HepG2 (cell line): ENCODE measurements around the gene CCNB1IP1. TPM values are rescaled to one million over a fixed set of nuclear protein-coding genes. Genes with fewer than 3 reads are reported as not detected.

Experiments used
- ATF7 ChIP-seq, 2 experiments: fragments of 450-650 bp in 1 of 2; sonication (generic) in 1 of 2; formaldehyde crosslinking in 1 of 2; IDR thresholded peaks; 2 replicates each; pipeline versions ENCODE4 v1.4.0 to v1.6.1; 2016 to 2020; ENCODE audit warnings: antibody characterized with exemption in 1 of 2, mild to moderate bottlenecking in 1 of 2, missing genetic modification reagents in 1 of 2
- CBX5 ChIP-seq: sonication (generic); formaldehyde crosslinking; IDR thresholded peaks from 2 replicates; pipeline ENCODE4 v1.4.0; 2020; ENCODE audit warnings: missing genetic modification reagents, borderline replicate concordance
- CCAR2 ChIP-seq: fragments of 200-400 bp; formaldehyde crosslinking; optimal IDR thresholded peaks from 2 replicates; pipeline ENCODE3; 2018; ENCODE audit warnings: low read depth, mild to moderate bottlenecking, low read length, moderate library complexity
- ESRRA ChIP-seq: sonication (generic); formaldehyde crosslinking; IDR thresholded peaks from 2 replicates; pipeline ENCODE4 v1.5.1; 2020; ENCODE audit warnings: mild to moderate bottlenecking, low read depth, missing genetic modification reagents
- ETV6 ChIP-seq: sonication (generic); formaldehyde crosslinking; conservative IDR thresholded peaks from 2 replicates; pipeline ENCODE4 v1.4.0; 2020; ENCODE audit warnings: missing genetic modification reagents
- GLMP ChIP-seq: sonication (generic); formaldehyde crosslinking; IDR thresholded peaks from 2 replicates; pipeline ENCODE4 v1.9.0; 2021; ENCODE audit warnings: missing genetic modification reagents, mild to moderate bottlenecking, borderline replicate concordance
- MEIS2 ChIP-seq: sonication (generic); formaldehyde crosslinking; IDR thresholded peaks from 2 replicates; pipeline ENCODE4 v1.9.0; 2021; ENCODE audit warnings: mild to moderate bottlenecking, missing genetic modification reagents
- MYC ChIP-seq: sonication (generic); formaldehyde crosslinking; IDR thresholded peaks from 2 replicates; pipeline ENCODE4 v1.9.0; 2021; ENCODE audit warnings: missing genetic modification reagents, borderline replicate concordance
- NFATC3 ChIP-seq: sonication (generic); formaldehyde crosslinking; IDR thresholded peaks from 2 replicates; pipeline ENCODE4 v1.5.1; 2020; ENCODE audit warnings: mild to moderate bottlenecking, missing genetic modification reagents
- PATZ1 ChIP-seq: sonication (generic); formaldehyde crosslinking; IDR thresholded peaks from 2 replicates; pipeline ENCODE4 v1.4.0; 2020; ENCODE audit warnings: missing genetic modification reagents
- PHF20 ChIP-seq: sonication (generic); formaldehyde crosslinking; IDR thresholded peaks from 2 replicates; pipeline ENCODE4 v1.5.0; 2020; ENCODE audit warnings: mild to moderate bottlenecking, missing genetic modification reagents
- RFXANK ChIP-seq: IDR thresholded peaks from 2 replicates; pipeline ENCODE4 v1.6.1; 2016
- SOX6 ChIP-seq, 2 experiments: fragments of 450-650 bp in 1 of 2; sonication (generic) in 1 of 2; formaldehyde crosslinking in 1 of 2; IDR thresholded peaks; 2 replicates each; pipeline versions ENCODE4 v1.4.0 to v1.6.1; 2017 to 2020; ENCODE audit warnings: antibody characterized with exemption in 1 of 2, mild to moderate bottlenecking in 1 of 2, missing genetic modification reagents in 1 of 2
- SSRP1 ChIP-seq: IDR thresholded peaks from 2 replicates; pipeline ENCODE4 v1.6.1; 2016; ENCODE audit warnings: control low read depth
- TERF1 ChIP-seq: sonication (generic); formaldehyde crosslinking; IDR thresholded peaks from 2 replicates; pipeline ENCODE4 v1.8.0; 2022; ENCODE audit warnings: mild to moderate bottlenecking, missing genetic modification reagents, moderate library complexity
- TFAP4 ChIP-seq: sonication (generic); IDR thresholded peaks from 2 replicates; pipeline ENCODE4 v1.6.1; 2016; ENCODE audit warnings: low read depth, borderline replicate concordance
- U2AF1 ChIP-seq: fragments of 200-400 bp; formaldehyde crosslinking; optimal IDR thresholded peaks from 2 replicates; pipeline ENCODE3; 2017; ENCODE audit warnings: mild to moderate bottlenecking, low read depth, low read length
- ZNF205 ChIP-seq: IDR thresholded peaks from 2 replicates; pipeline ENCODE4 v1.6.1; 2018; ENCODE audit warnings: missing biosample characterization, missing genetic modification reagents
- ZNF468 ChIP-seq: sonication (generic); formaldehyde crosslinking; IDR thresholded peaks from 2 replicates; pipeline ENCODE4 v1.8.0; 2022; ENCODE audit warnings: mild to moderate bottlenecking, moderate library complexity, missing genetic modification reagents
- ZNF704 ChIP-seq: sonication (generic); formaldehyde crosslinking; IDR thresholded peaks from 2 replicates; pipeline ENCODE4 v1.8.1; 2023; ENCODE audit warnings: mild to moderate bottlenecking, inconsistent platforms, moderate library complexity, missing genetic modification reagents, borderline replicate concordance
- ZNF749 ChIP-seq: sonication (generic); formaldehyde crosslinking; IDR thresholded peaks from 2 replicates; pipeline ENCODE4 v1.8.0; 2022; ENCODE audit warnings: mild to moderate bottlenecking, missing genetic modification reagents, moderate library complexity, borderline replicate concordance
- ZSCAN25 ChIP-seq: sonication (generic); formaldehyde crosslinking; IDR thresholded peaks from 2 replicates; pipeline ENCODE4 v1.8.0; 2022; ENCODE audit warnings: mild to moderate bottlenecking, missing genetic modification reagents
- ZSCAN9 ChIP-seq: IDR thresholded peaks from 2 replicates; pipeline ENCODE4 v1.6.1; 2016; ENCODE audit warnings: borderline replicate concordance
- polyA plus RNA-seq, 8 experiments: library from polyadenylated mRNA; depleted of rRNA in 3 of 8; stranded (reverse) in 7 of 8; unstranded in 1 of 8; fragments of >200 nt; fragmentation: Illumina TruSeq in 4 of 8; extraction: Trizol in 4 of 8; gene quantifications; 2 replicates each; pipeline versions ENCODE4 v1.2.1 to v1.2.3, GENCODE V29; 2011 to 2016; ENCODE audit warnings: low read depth in 4 of 8, missing spikeins in 1 of 8, mixed read lengths in 1 of 8; ENCODE audit not compliant: insufficient read depth in 1 of 8
- total RNA-seq, 5 experiments: library from RNA; depleted of rRNA; stranded (reverse); fragments of >200 nt; fragmentation: Illumina TruSeq; extraction: Trizol; gene quantifications; 2 replicates each; pipeline ENCODE4 v1.2.3, GENCODE V29; 2016; ENCODE audit warnings: low read depth in 1 of 5

CCNB1IP1 gene
- total and polyA plus RNA-seq, 2 of the 13 experiments (the other 11 are each of a cell fraction or from before 2014, with no cell fraction given): 98.3 to 125 TPM

- TF ChIP-seq MYC (CRISPR knock-in tag) (no peak; the same call in 1 of the 2 replicates), ZNF749 (CRISPR knock-in tag) (no peak), TERF1 (CRISPR knock-in tag) (no peak), ZSCAN25 (CRISPR knock-in tag) (no peak), MEIS2 (CRISPR knock-in tag) (no peak), ZSCAN9 (CRISPR knock-in tag) (peak; percentile 55; the same call in 1 of the 2 replicates), RFXANK (CRISPR knock-in tag) (peak; percentile 59; the same call in 1 of the 2 replicates), GLMP (CRISPR knock-in tag) (no peak), SSRP1 (CRISPR knock-in tag) (peak; percentile 83; the same call in 1 of the 2 replicates), ATF7 (IDR thresholded peaks at IDR 0.05) (no peak), ATF7 (CRISPR knock-in tag; IDR thresholded peaks at IDR 0.05) (peak; percentile 26; the same call in 1 of the 2 replicates), ETV6 (no peak), CCAR2 (peak; percentile 64), PATZ1 (CRISPR knock-in tag) (peak; percentile 61; the same call in 1 of the 2 replicates), TFAP4 (no peak), PHF20 (CRISPR knock-in tag) (peak; percentile 82), ESRRA (0 out of 2 replicates have a peak, but pooled peaks have one; percentile 23), SOX6 (IDR thresholded peaks at IDR 0.05) (no peak), SOX6 (CRISPR knock-in tag; IDR thresholded peaks at IDR 0.05) (peak; percentile 67; the same call in 1 of the 2 replicates), ZNF205 (0 out of 2 replicates have a peak, but pooled peaks have one; percentile 28), ZNF704 (CRISPR knock-in tag) (no peak), U2AF1 (peak; percentile 95), CBX5 (CRISPR knock-in tag) (peak; percentile 88; the same call in 1 of the 2 replicates), NFATC3 (CRISPR knock-in tag) (no peak), ZNF468 (0 out of 2 replicates have a peak, but pooled peaks have one; percentile 43)
Observed at GRCh38 chr14:20305265-20306078, 27.6 kb downstream of the CCNB1IP1 start, which contains the start of gene TTC5 (continued).
